NT2/D1 (cell line): ENCODE measurements around the gene GSG1L2.

ENCODE experiments used
- SUZ12 ChIP-seq: IDR thresholded peaks from 2 replicates; pipeline ENCODE4 v1.6.1; 2011; ENCODE audit not compliant: insufficient read length, insufficient read depth; ENCODE audit errors: extremely low read depth
- ZNF274 ChIP-seq: IDR thresholded peaks from 2 replicates; pipeline ENCODE4 v1.6.1; 2011; ENCODE audit warnings: mild to moderate bottlenecking, low read depth, low read length

- TF ChIP-seq SUZ12: no peak
- no peak for TF ChIP-seq ZNF274
Observed at GRCh38 chr17:9806699-9807098, 15.2 kb downstream of the GSG1L2 start.
